Gastrocnemius medialis (tissue), 4 donors: ENCODE data around the gene HOMEZ. TPM values are rescaled to one million over a fixed set of nuclear protein-coding genes. Genes with fewer than 3 reads are reported as not detected.
"Not testable (repeated sequence)": the region's sequence is repeated elsewhere in the genome, so short reads cannot be mapped to it uniquely, and the experiment has no call there.

Experiments used
- ATAC-seq, 2 donors: fragments of 150-250 bp; one replicate each; pipeline ENCODE4 v1.9.1; 2016
- DNase-seq, 2 donors: peaks; one replicate each; pipeline ENCODE4 v3.0.0-alpha.2; 2019
- H3K27ac ChIP-seq, 4 donors: fragments of 200-600 bp; sonication (generic); 1 replicate in 1 of 4; 2 replicates in 3 of 4; pipeline ENCODE4 v1.5.1; 2016 to 2018; ENCODE audit warnings: mild to moderate bottlenecking in 2 of 4, moderate library complexity in 1 of 4
- H3K27me3 ChIP-seq, 3 donors: fragments of 200-600 bp; sonication (generic) in 2 of 3; 1 replicate in 1 of 3; 2 replicates in 2 of 3; pipeline versions ENCODE4 v1.5.1 to v1.6.0; 2016 to 2019; ENCODE audit warnings: mild to moderate bottlenecking in 1 of 3, moderate library complexity in 1 of 3
- H3K36me3 ChIP-seq, 2 donors: fragments of 200-600 bp; sonication (generic) in 1 of 2; one replicate each; pipeline ENCODE4 v1.5.1; 2017 to 2018
- H3K4me1 ChIP-seq, 2 donors: fragments of 200-600 bp; sonication (generic) in 1 of 2; one replicate each; pipeline ENCODE4 v1.5.1; 2016 to 2017; ENCODE audit warnings: mild to moderate bottlenecking in 2 of 2
- H3K4me3 ChIP-seq, 4 donors: fragments of 200-600 bp; sonication (generic) in 3 of 4; 1 replicate in 1 of 4; 2 replicates in 3 of 4; pipeline ENCODE4 v1.5.1; 2016 to 2019; ENCODE audit warnings: mild to moderate bottlenecking in 2 of 4
- H3K9me3 ChIP-seq, 3 donors: fragments of 200-600 bp; sonication (generic) in 2 of 3; 1 replicate in 1 of 3; 2 replicates in 2 of 3; pipeline ENCODE4 v1.5.1; 2016 to 2019
- POLR2A ChIP-seq, 2 donors: fragments of 450-650 bp; IDR thresholded peaks; one replicate each; pipeline ENCODE4 v1.6.1; 2017; ENCODE audit warnings: antibody characterized with exemption in 2 of 2, mild to moderate bottlenecking in 2 of 2, moderate library complexity in 2 of 2
- in situ Hi-C, 4 donors: fragments of 200-750 bp; cut with MboI; loops; one replicate each; pipeline versions ENCODE4 v1.15.0 to v1.8.0; 2017; ENCODE audit warnings: low sequenced_read_pairs in 4 of 4
- intact Hi-C: fragments of 100-400 bp; cut with DNase I; formaldehyde crosslinking; loops from one replicate; pipeline ENCODE4 v1.15.1; 2023; ENCODE audit warnings: low total_unique reads
- total RNA-seq, 4 donors: library from RNA; depleted of rRNA; stranded (reverse); fragments of >200 nt; gene quantifications; one replicate each; pipeline versions ENCODE4 v1.1.0 to v1.2.3, GENCODE V29; 2016
- TF ChIP-seq, protein P1 (sequence below), 5 experiments: fragments of 450-650 bp in 3 of 5; fragments of 200-600 bp in 2 of 5; sonication (generic) in 2 of 5; IDR thresholded peaks in 4 of 5; conservative IDR thresholded peaks in 1 of 5; 1 replicate in 4 of 5; 2 replicates in 1 of 5; pipeline ENCODE4 v1.5.1; 2016 to 2019; ENCODE audit warnings: antibody characterized with exemption in 5 of 5, mild to moderate bottlenecking in 3 of 5, moderate library complexity in 3 of 5

HOMEZ gene
- total RNA-seq, 4 donors from 2014 or later, result 7.8 to 10.0 (median 8.4) TPM

DNA sequence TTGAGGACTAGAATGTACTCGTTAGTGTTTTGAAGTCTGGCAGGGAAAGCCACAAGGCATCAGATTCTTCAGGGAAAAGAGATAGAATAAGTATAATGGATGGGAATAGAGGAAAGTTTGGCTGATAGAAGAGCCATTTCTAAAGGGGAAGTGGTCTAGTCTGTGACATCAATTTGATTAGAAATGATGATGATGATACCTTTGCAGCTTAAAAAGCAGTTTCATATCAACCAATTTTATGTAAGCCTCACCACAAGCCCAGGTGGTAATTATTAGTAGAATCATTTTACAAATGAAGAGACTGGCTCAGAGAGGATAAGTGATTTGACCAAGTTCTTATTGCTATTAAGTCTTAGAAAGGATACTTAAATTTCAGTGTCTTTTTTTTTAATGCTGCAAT lies 45.3 kb downstream of the HOMEZ start:
- no peak overlapping the region for H3K4me3 ChIP-seq
- intact Hi-C loops (no loop called here), in situ Hi-C loops (no loop called here)
- H3K27ac ChIP-seq, result no peak overlapping the region
- no peak for ATAC-seq
- peaks cover 0 to 6% of the 10 kb centered on the region in 2 donors for H3K4me1 ChIP-seq
- TF ChIP-seq, protein P1, sequence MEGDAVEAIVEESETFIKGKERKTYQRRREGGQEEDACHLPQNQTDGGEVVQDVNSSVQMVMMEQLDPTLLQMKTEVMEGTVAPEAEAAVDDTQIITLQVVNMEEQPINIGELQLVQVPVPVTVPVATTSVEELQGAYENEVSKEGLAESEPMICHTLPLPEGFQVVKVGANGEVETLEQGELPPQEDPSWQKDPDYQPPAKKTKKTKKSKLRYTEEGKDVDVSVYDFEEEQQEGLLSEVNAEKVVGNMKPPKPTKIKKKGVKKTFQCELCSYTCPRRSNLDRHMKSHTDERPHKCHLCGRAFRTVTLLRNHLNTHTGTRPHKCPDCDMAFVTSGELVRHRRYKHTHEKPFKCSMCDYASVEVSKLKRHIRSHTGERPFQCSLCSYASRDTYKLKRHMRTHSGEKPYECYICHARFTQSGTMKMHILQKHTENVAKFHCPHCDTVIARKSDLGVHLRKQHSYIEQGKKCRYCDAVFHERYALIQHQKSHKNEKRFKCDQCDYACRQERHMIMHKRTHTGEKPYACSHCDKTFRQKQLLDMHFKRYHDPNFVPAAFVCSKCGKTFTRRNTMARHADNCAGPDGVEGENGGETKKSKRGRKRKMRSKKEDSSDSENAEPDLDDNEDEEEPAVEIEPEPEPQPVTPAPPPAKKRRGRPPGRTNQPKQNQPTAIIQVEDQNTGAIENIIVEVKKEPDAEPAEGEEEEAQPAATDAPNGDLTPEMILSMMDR (IDR thresholded peaks at IDR 0.05 in 4 of 5, conservative IDR thresholded peaks at IDR 0.05 in 1 of 5), result no peak
- no peak for TF ChIP-seq POLR2A (IDR thresholded peaks at IDR 0.05)
- peaks cover 5 to 11% (median 9%) of the 10 kb centered on the region in 3 donors for H3K27me3 ChIP-seq
- DNase-seq, result no peak
- H3K9me3 ChIP-seq, result no peaks in the 10 kb centered on the region
- H3K36me3 ChIP-seq, result no peaks in the 10 kb centered on the region

DNA sequence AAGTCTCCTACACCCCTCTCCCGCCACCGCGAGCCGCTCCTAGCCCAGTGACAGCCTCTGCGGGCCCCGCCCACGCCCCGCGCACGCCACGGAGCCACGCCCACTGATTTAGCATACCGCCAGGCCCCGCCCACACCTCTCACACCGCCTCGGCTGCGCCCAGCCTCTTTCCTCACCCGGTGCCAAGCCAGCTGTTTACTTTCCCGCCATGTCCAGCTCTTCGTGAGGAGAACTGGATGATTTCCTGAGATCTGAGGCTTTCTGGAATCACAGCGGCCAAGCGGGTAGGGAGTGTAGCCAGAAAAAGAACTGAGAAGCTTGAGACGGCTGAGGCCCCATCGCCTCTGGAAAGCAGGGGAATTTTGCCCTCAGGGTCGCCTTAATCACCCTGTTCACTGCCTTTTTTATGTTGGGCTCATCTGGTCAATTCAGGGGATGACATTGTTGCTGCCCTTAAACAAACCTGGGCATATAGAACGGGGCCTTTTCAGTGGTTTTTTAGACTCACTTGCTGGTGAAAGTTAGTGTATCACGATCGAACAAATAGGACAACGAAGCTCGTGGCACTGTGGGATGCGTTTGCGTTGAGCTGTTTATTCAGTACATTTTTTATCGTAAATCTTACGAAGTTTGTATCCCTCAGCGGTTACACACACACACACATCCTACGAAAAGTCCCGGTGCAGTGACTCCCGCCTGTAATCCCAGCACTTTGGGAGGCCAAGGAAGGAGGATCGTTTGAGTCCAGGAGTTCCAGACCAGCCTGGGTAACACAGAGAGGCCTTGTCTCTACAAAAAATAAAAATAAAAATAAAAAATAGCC lies 47.9 kb downstream of the HOMEZ start, which contains the start of gene RNF212B:
Gene RNF212B, plus strand, starts transcription at position 165 of the 823 bp plus-strand sequence. CDS start 2,410 bp downstream, outside the sequence.
- DNase-seq (peak; percentile 66 to 80), ATAC-seq (peak; percentile 87 to 93)
- no peak for TF ChIP-seq POLR2A (IDR thresholded peaks at IDR 0.05)
- TF ChIP-seq, protein P1 (IDR thresholded peaks at IDR 0.05 in 4 of 5, conservative IDR thresholded peaks at IDR 0.05 in 1 of 5), result no peak
- no peaks in the 10 kb centered on the region for H3K36me3 ChIP-seq
- peaks cover 5 to 11% (median 9%) of the 10 kb centered on the region in 3 donors for H3K27me3 ChIP-seq
- no peak within 1 kb of the TSS for H3K27ac ChIP-seq
- peak within 1 kb of the TSS; percentile 31 to 50 (median 38) for H3K4me3 ChIP-seq
- intact Hi-C loops (no loop called here), in situ Hi-C loops (no loop called here)
- no peaks in the 10 kb centered on the region for H3K9me3 ChIP-seq
- peaks cover 0 to 6% of the 10 kb centered on the region in 2 donors for H3K4me1 ChIP-seq

DNA sequence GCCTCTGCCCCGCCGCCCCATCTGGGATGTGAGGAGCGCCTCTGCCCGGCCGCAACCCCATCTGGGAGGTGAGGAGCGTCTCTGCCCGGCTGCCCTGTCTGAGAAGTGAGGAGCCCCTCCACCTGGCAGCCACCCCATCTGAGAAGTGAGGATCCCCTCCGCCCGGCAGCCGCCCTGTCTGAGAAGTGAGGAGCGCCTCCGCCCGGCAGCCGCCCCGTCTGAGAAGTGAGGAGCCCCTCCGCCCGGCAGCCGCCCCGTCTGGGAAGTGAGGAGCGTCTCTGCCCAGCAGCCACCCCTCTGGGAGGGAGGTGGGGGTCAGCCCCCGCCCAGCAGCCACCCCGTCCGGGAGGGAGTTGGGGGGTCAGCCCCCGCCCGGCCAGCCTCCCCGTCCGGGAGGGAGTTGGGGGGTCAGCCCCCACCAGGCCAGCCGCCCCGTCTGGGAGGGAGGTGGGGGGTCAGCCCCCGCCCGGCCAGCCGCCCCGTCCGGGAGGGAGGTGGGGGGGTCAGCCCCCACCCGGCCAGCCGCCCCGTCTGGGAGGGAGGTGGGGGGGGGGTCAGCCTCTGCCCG lies 53.6 kb downstream of the HOMEZ start:
- H3K27me3 ChIP-seq, result peaks cover 0 to 11% (median 0%) of the 10 kb centered on the region in 3 donors
- intact Hi-C loops, result not testable (repeated sequence)

DNA sequence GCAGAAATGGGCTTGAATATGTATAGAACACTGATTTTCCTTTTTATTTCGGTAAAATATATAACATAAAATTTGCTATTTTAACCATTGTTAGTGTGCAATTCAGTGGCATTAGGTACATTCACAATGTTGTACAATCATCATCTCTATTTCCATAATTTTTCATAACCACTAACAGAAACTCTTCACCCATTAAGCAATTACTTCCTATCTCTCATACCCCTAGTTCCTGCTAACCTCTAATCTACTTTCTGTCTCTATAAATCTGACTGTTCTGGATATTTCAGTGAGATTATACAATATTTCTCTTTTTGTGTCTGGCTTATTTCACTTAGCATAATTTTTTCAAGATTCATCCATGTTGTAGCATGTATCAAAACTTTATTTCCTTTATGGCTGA lies 57.1 kb downstream of the HOMEZ start:
- peaks cover 0 to 3% (median 0%) of the 10 kb centered on the region in 3 donors for H3K27me3 ChIP-seq
- no peak overlapping the region for H3K27ac ChIP-seq
- no peaks in the 10 kb centered on the region for H3K36me3 ChIP-seq
- intact Hi-C loops (no loop called here), in situ Hi-C loops (no loop called here)
- TF ChIP-seq POLR2A (IDR thresholded peaks at IDR 0.05), result no peak
- TF ChIP-seq, protein P1 (IDR thresholded peaks at IDR 0.05 in 4 of 5, conservative IDR thresholded peaks at IDR 0.05 in 1 of 5), result no peak
- H3K9me3 ChIP-seq, result no peaks in the 10 kb centered on the region
- no peak for DNase-seq
- H3K4me3 ChIP-seq, result no peak overlapping the region
- H3K4me1 ChIP-seq, result no peaks in the 10 kb centered on the region
- ATAC-seq, result no peak

More for the DNA sequence above, 53.6 kb downstream of the HOMEZ start:
- in situ Hi-C loops, H3K36me3 ChIP-seq, H3K27ac ChIP-seq, H3K4me1 ChIP-seq, DNase-seq, H3K9me3 ChIP-seq, ATAC-seq, H3K4me3 ChIP-seq: not testable (repeated sequence)

DNA sequence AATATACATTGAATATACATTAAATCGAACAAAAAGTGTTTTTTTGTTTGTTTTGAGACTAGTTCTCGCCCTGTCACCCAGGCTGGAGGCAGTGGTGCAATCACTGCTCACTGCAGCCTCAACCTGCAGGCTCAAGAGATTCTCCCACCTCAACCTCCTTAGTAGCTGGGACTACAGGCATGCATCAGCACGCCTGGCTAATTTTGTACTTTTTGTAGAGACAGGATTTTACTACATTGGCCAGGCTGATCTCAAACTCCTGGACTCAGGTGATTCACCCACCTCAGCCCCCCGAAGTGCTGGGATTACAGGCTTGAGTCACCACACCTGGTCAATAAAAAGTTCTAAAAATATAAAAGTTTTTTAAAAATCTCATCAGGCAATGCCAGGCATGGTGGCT lies 58.4 kb downstream of the HOMEZ start:
- DNase-seq, result no peak
- intact Hi-C loops (no loop called here), in situ Hi-C loops (no loop called here)
- H3K27me3 ChIP-seq, result peaks cover 0 to 3% (median 0%) of the 10 kb centered on the region in 3 donors
- TF ChIP-seq, protein P1 (IDR thresholded peaks at IDR 0.05 in 4 of 5, conservative IDR thresholded peaks at IDR 0.05 in 1 of 5), result no peak
- no peak for TF ChIP-seq POLR2A (IDR thresholded peaks at IDR 0.05)
- no peak overlapping the region for H3K27ac ChIP-seq
- H3K4me1 ChIP-seq, result no peaks in the 10 kb centered on the region
- ATAC-seq, result no peak
- H3K36me3 ChIP-seq, result no peaks in the 10 kb centered on the region
- no peaks in the 10 kb centered on the region for H3K9me3 ChIP-seq
- no peak overlapping the region for H3K4me3 ChIP-seq

DNA sequence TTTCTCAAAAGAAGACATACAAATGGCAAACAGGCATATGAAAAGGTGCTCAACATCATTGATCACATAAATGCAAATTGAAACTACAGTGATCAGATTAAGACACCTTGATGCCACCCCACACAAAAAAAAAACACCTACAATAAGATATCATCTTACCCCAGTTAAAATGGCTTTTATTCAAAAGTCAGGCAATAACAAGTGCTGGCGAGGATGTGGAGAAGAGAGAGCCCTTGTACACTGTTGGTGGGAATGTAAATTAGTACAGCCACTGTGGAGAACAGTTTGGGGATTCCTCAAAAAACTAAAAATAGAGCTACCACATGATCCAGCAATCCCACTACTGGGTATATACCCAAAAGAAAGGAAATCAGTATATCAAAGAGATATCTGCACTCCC lies 61.0 kb downstream of the HOMEZ start:
- ATAC-seq, H3K9me3 ChIP-seq, intact Hi-C loops, in situ Hi-C loops, H3K27me3 ChIP-seq, H3K4me1 ChIP-seq, H3K27ac ChIP-seq, H3K36me3 ChIP-seq, DNase-seq, H3K4me3 ChIP-seq: not testable (repeated sequence)
